ENCODE measurements around the gene IKZF1. TPM values are rescaled to one million over a fixed set of nuclear protein-coding genes. Genes with fewer than 3 reads are reported as not detected.

IKZF1 gene
- total RNA-seq, 1 experiment from 2014 or later: 3.7 TPM

- intact Hi-C loops (cut with micrococcal nuclease; ENCODE audit: unreplicated experiment): no loop called here
- TF ChIP-seq CTCF (conservative IDR thresholded peaks at IDR 0.05; ENCODE audit: low read depth, low read length): no peak
- no peak for TF ChIP-seq EZH2 (IDR thresholded peaks at IDR 0.05; ENCODE audit: borderline replicate concordance, low read depth, low read length, poor library complexity, severe bottlenecking)
- Histone ChIP-seq H3K4me3 (ENCODE audit: low read depth, low read length, poor library complexity, severe bottlenecking) (no peak overlapping the region), H3K27ac (ENCODE audit: low read depth, low read length, poor library complexity, severe bottlenecking) (no peak overlapping the region), H3K27me3 (replicated peaks; ENCODE audit: insufficient read depth, low read depth, low read length, poor library complexity) (no peaks in the 10 kb centered on the region), H3K9me3 (ENCODE audit: low read depth, low read length, poor library complexity, severe bottlenecking) (no peaks in the 10 kb centered on the region), H3K4me1 (ENCODE audit: insufficient read depth, low read length, poor library complexity, severe bottlenecking) (peaks cover 11% of the 10 kb centered on the region), H3K36me3 (ENCODE audit: insufficient read depth, low read length, poor library complexity, severe bottlenecking) (no peaks in the 10 kb centered on the region)
- no TSS peak for BruUV-seq (replicated peaks)
- CTCF ChIA-PET: no interaction called here
- POLR2A ChIA-PET (ENCODE audit: low non-redundant PET): no interaction called here
- DNase-seq (ENCODE audit: low spot score): no peak
These were observed 25.7 kb downstream of the IKZF1 start for GRCh38 chr7:50330254-50330653.

DNA sequence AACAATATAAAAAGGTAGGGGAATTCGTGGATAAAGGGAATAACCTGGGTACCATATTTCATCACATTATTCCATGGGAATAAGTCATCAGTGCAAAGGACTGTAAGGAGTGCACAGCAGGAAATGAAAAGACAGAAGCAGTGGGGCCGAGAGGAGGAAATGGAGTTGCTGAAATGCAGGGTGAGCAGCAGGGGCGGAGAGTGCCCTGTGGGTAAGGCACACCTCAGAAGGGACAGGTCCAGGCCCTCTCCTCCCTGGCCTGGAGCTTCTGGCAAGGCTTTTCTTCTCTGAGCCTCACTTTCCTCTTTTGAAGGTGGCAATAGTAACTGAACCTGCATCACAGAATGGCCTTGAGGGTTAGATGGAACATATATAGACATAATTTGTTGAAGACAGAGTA, 26.2 kb downstream of the IKZF1 start:
- Histone ChIP-seq H3K4me3 (ENCODE audit: low read depth, low read length, poor library complexity, severe bottlenecking) (no peak overlapping the region), H3K36me3 (ENCODE audit: insufficient read depth, low read length, poor library complexity, severe bottlenecking) (no peaks in the 10 kb centered on the region), H3K9me3 (ENCODE audit: low read depth, low read length, poor library complexity, severe bottlenecking) (no peaks in the 10 kb centered on the region), H3K4me1 (ENCODE audit: insufficient read depth, low read length, poor library complexity, severe bottlenecking) (peaks cover 11% of the 10 kb centered on the region), H3K27me3 (replicated peaks; ENCODE audit: insufficient read depth, low read depth, low read length, poor library complexity) (no peaks in the 10 kb centered on the region), H3K27ac (ENCODE audit: low read depth, low read length, poor library complexity, severe bottlenecking) (no peak overlapping the region)
- BruUV-seq (replicated peaks): no TSS peak
- ChIA-PET POLR2A (ENCODE audit: low non-redundant PET) (no interaction called here), CTCF (no interaction called here)
- intact Hi-C loops (cut with micrococcal nuclease; ENCODE audit: unreplicated experiment): no loop called here
- no peak for DNase-seq (ENCODE audit: low spot score)
- TF ChIP-seq EZH2 (IDR thresholded peaks at IDR 0.05; ENCODE audit: borderline replicate concordance, low read depth, low read length, poor library complexity, severe bottlenecking): no peak
- no peak for TF ChIP-seq CTCF (conservative IDR thresholded peaks at IDR 0.05; ENCODE audit: low read depth, low read length)

- H3K27ac ChIP-seq (ENCODE audit: low read depth, low read length, poor library complexity, severe bottlenecking): no peak overlapping the region
- intact Hi-C loops (cut with micrococcal nuclease; ENCODE audit: unreplicated experiment): no loop called here
- DNase-seq (ENCODE audit: low spot score): no peak
- POLR2A ChIA-PET (ENCODE audit: low non-redundant PET): interaction anchor here (0.6 kb wide), 1 partner anchor 85 kb away, joined by 3 read pairs; no protein-coding TSS in a partner anchor
- CTCF ChIA-PET: no interaction called here
- no peak overlapping the region for H3K4me3 ChIP-seq (ENCODE audit: low read depth, low read length, poor library complexity, severe bottlenecking)
- no peaks in the 10 kb centered on the region for H3K9me3 ChIP-seq (ENCODE audit: low read depth, low read length, poor library complexity, severe bottlenecking)
- TF ChIP-seq EZH2 (IDR thresholded peaks at IDR 0.05; ENCODE audit: borderline replicate concordance, low read depth, low read length, poor library complexity, severe bottlenecking): no peak
- no TSS peak for BruUV-seq (replicated peaks)
- H3K36me3 ChIP-seq (ENCODE audit: insufficient read depth, low read length, poor library complexity, severe bottlenecking): no peaks in the 10 kb centered on the region
- peaks cover 11% of the 10 kb centered on the region for H3K4me1 ChIP-seq (ENCODE audit: insufficient read depth, low read length, poor library complexity, severe bottlenecking)
- no peaks in the 10 kb centered on the region for H3K27me3 ChIP-seq (replicated peaks; ENCODE audit: insufficient read depth, low read depth, low read length, poor library complexity)
These were observed 27.2 kb downstream of the IKZF1 start for GRCh38 chr7:50331564-50332208.

All from A673 (cell line).